RWPE1 (cell line): ENCODE results near the gene SLC8B1.

ENCODE experiments used
- CTCF ChIA-PET: fragments of 350-600 bp; sonication (Branson Sonifier 250); formaldehyde crosslinking; extraction: SDS; loops from one replicate; lab custom pipeline; 2021; lab: Yijun Ruan, JAX
- POLR2A ChIA-PET: fragments of 400-600 bp; formaldehyde crosslinking; extraction: SDS; loops from one replicate; lab custom pipeline; 2020; ENCODE audit warnings: antibody characterized with exemption; ENCODE audit not compliant: low non-redundant PET; lab: Yijun Ruan, JAX
- DNase-seq: peaks from one replicate; pipeline ENCODE4 v3.0.0; 2012; ENCODE audit warnings: low spot score
- H3K27ac ChIP-seq: fragments of 450-650 bp; 2 replicates; pipeline ENCODE4 v1.5.1; 2017
- TF ChIP-seq, protein P1 (sequence below): fragments of 450-650 bp; conservative IDR thresholded peaks from 2 replicates; pipeline ENCODE4 v1.5.1; 2017; ENCODE audit warnings: low read depth, mild to moderate bottlenecking

The SLC8B1 gene

DNA sequence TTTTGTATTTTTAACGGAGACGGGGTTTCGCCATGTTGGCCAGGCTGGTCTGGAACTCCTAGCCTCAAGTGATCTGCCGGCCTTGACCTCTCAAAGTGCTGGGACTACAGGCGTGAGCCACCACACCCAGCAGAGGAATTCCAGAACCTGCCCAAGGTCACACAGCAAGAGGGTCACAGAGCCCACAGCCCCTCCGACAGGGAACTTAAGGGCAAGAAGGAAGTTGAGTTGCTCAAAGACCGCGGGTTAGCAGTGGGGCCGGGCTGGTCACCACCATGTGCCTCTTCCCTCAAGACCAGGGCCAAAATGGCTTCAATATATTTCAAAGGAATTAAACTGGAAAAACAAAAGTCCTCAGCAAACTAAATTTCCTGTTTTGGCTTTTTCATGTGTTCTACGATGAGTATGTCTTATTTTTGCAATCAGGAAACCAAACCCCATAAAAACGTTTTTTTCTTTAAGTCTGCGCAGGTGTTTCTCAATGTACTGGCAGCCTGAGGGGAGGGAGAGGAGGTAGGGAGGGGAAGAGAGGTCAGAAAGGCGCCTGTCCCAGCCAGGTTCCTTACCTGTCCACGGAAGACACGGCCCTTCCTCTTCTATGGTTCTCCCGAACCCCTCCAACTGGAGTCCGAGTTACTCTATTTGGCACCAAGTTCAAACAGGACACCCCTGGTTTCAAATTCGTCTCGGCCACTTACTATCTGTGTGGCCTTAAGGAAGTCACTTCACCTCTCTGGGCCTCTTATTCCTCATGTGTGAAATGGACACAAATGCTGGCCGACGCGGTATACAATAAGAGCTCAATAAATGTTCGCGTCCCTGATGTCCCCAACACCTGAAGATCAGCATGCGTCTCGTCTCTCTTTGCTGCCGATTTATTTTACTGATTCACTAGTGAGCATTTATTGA is 778 bp downstream of the SLC8B1 start:
- H3K27ac ChIP-seq: peak overlapping the region; percentile 51
- ChIA-PET CTCF (no interaction called here), POLR2A (interaction anchor here (0.5 kb wide), 1 partner anchor 112 kb away, joined by 4 read pairs; no protein-coding TSS in a partner anchor)
- DNase-seq: no peak
- TF ChIP-seq, protein P1, sequence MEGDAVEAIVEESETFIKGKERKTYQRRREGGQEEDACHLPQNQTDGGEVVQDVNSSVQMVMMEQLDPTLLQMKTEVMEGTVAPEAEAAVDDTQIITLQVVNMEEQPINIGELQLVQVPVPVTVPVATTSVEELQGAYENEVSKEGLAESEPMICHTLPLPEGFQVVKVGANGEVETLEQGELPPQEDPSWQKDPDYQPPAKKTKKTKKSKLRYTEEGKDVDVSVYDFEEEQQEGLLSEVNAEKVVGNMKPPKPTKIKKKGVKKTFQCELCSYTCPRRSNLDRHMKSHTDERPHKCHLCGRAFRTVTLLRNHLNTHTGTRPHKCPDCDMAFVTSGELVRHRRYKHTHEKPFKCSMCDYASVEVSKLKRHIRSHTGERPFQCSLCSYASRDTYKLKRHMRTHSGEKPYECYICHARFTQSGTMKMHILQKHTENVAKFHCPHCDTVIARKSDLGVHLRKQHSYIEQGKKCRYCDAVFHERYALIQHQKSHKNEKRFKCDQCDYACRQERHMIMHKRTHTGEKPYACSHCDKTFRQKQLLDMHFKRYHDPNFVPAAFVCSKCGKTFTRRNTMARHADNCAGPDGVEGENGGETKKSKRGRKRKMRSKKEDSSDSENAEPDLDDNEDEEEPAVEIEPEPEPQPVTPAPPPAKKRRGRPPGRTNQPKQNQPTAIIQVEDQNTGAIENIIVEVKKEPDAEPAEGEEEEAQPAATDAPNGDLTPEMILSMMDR: no peak

DNA sequence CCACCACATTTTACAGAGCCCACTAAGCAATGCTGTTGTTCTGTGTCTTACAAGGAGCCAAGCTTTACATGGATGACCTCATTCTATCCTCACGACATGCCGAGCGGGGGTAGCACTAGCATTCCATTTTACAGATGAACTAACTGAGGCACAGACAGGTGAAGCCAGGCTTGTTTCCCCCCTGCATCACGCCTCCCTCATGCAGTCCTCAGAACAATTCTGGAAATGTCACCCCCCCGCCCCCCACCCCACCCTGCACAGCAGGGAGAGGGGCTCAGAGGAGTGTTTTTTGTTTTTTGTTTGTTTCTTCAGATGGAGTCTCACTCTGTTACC is 1.5 kb downstream of the SLC8B1 start:
- ChIA-PET CTCF (no interaction called here), POLR2A (interaction anchor here (0.6 kb wide), 1 partner anchor 103 kb away, joined by 8 read pairs; no protein-coding TSS in a partner anchor)
- H3K27ac ChIP-seq: no peak overlapping the region
- TF ChIP-seq, protein P1: no peak
- no peak for DNase-seq

- ChIA-PET POLR2A (interaction anchor here (0.6 kb wide), 1 partner anchor 102 kb away, joined by 8 read pairs; no protein-coding TSS in a partner anchor), CTCF (interaction anchor here (0.6 kb wide), 1 partner anchor 8 kb away, joined by 3 read pairs; no protein-coding TSS in a partner anchor)
- no peak overlapping the region for H3K27ac ChIP-seq
- DNase-seq: no peak
- TF ChIP-seq, protein P1: no peak
These were observed 2.1 kb downstream of the SLC8B1 start for GRCh38 chr12:113332688-113333417.

GRCh38 chr12:113330505-113330904 is 4.4 kb downstream of the SLC8B1 start:
- H3K27ac ChIP-seq: no peak overlapping the region
- POLR2A ChIA-PET: no interaction called here
- no peak for DNase-seq
- TF ChIP-seq, protein P1: no peak
- CTCF ChIA-PET: interaction anchor here (0.8 kb wide), 1 partner anchor 1586 kb away, joined by 3 read pairs; no protein-coding TSS in a partner anchor

- ChIA-PET CTCF (no interaction called here), POLR2A (no interaction called here)
- TF ChIP-seq, protein P1: no peak
- no peak overlapping the region for H3K27ac ChIP-seq
- DNase-seq: no peak
These were observed 5.0 kb downstream of the SLC8B1 start for GRCh38 chr12:113329791-113330417.
